Neuron (in vitro differentiated cells): Measurements from ENCODE around the gene PPP2R5B.

ENCODE experiments used
- H2AFZ ChIP-seq: one replicate; pipeline ENCODE4 v1.6.1; 2013; ENCODE audit warnings: low read depth, mild to moderate bottlenecking, inconsistent platforms, low read length, moderate library complexity
- H3K27me3 ChIP-seq: one replicate; pipeline ENCODE4 v1.6.1; 2013; ENCODE audit warnings: low read length; ENCODE audit not compliant: insufficient read depth
- H3K36me3 ChIP-seq: one replicate; pipeline ENCODE4 v1.6.1; 2013; ENCODE audit warnings: low read length; ENCODE audit not compliant: insufficient read depth
- H3K4me1 ChIP-seq: one replicate; pipeline ENCODE4 v1.6.1; 2013; ENCODE audit warnings: low read length; ENCODE audit not compliant: insufficient read depth
- H3K4me3 ChIP-seq: 2 replicates; pipeline ENCODE4 v1.5.1; 2013; ENCODE audit warnings: mild to moderate bottlenecking, low read length, moderate library complexity
- H3K9me3 ChIP-seq: one replicate; pipeline ENCODE4 v1.6.1; 2013; ENCODE audit warnings: low read length

Gene PPP2R5B

DNA sequence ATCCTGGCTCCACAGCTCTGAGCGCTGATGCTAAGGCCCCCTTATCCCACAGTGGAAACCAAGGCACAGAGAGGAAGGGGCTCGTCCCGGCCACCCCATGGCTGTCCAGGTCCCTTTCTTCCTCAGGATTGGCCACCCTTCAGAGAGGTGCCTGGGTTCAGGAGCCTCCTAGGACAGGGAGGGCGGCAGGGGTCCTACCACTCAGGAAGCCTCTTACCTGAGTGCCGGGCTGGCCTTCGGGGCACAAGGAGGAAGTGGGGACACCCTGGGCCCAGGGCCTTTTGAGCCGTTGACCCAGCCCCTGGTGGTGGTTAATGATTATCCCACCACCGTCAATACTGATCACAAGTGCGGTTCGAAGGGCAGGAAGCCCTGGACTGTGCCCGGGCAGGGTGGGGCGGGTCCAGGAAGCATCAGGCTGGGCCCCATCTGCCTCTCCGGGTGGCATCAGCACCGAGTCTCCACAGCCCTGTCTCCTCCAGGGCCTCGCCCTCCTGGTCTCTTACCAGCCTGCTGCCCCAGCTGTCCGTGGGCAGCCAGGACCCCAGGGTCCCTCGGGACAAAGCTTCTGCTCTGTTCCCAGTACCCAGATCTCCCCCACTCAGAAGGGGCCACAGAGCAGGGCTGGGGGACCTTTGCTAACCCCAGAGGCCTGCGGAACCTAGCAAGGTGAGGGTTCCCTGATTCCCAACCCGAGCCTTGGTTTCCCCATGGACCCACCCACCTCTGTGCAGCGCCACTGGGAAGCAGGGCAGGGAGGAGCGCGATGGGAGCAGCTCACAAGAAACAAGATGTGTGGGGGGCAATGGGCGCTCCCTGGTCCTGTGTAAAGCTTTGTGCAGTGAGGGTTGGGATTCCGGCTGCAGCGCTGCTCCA lies 31.1 kb upstream of the PPP2R5B start:
- H3K4me1 ChIP-seq, result peaks cover 3% of the 10 kb centered on the region
- no peak overlapping the region for H3K4me3 ChIP-seq
- peaks cover 18% of the 10 kb centered on the region for H3K36me3 ChIP-seq
- no peaks in the 10 kb centered on the region for H3K9me3 ChIP-seq
- H3K27me3 ChIP-seq, result no peaks in the 10 kb centered on the region
- H2AFZ ChIP-seq, result no peak overlapping the region

DNA sequence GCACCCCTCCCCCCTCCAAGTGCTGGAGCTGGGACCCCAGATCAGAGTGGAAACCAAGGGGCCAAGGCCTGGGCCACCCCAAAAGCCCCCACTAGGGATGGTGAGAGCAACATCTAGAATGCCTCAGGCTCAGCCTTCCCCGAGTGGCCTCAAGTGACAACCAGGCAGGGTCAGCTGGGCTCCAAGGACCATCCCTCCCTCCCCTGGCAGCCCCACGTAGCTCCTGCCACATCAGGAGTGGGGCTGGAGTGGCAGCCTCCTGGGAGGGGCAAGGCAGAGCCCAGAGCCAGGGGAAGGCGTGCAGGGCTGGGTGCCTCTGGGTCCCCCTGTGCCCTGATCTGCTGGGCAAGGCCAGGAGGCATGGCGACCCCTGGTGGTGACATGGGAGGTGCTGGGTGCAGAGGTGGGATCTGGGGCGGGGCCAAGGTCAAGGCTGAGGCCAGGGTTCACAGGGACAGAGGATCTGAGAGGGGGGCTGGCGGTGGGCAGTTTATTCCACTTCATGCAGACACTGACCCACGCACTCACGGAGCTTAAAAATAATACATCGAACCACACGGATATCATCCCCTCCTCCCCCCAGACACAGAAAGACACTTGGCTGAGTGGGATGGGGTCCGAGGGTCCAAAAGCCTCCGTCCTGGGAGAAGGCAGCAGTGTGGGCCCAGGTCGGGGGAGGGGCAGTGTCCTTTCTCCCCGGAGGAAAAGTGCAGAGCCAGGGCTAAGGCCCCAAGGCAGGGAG lies 30.2 kb upstream of the PPP2R5B start:
- H3K4me1 ChIP-seq, result no peaks in the 10 kb centered on the region
- H3K27me3 ChIP-seq, result no peaks in the 10 kb centered on the region
- H3K9me3 ChIP-seq, result no peaks in the 10 kb centered on the region
- H3K36me3 ChIP-seq, result peaks cover 21% of the 10 kb centered on the region
- H3K4me3 ChIP-seq, result no peak overlapping the region
- H2AFZ ChIP-seq, result no peak overlapping the region

DNA sequence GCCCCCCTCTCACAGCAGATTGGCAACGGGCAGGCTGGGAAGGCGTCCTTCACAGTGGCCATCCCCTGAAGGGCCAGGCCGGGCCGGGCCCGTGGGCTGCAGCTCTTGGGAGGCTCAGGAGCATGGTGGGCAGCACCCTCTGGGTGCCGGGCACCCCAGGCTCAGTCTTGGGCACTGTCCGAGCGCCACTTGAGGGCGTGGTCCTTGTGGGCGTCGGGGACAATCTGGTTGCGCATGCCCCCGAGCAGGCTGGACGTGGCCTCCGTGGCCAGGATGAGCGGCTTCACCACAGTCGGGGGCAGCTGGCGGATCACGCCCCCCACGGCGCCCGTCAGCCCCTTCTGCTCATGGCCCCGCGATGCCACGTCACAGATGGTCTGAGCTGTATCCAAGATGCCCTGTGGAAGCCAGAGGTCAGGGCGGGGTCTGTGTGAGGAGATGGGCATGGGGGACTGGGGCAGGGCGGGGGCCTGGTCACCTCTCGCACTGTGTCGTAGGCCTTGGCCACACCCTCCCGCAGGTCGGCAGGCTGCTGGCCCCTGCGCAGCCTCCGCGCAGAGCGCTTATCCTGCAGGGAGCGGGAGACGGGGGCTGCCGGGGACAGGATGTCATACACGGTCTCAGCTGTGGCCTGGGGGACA lies 29.6 kb upstream of the PPP2R5B start:
- Histone ChIP-seq H3K4me3 (no peak overlapping the region), H3K36me3 (peaks cover 21% of the 10 kb centered on the region), H3K27me3 (no peaks in the 10 kb centered on the region), H3K4me1 (no peaks in the 10 kb centered on the region), H3K9me3 (no peaks in the 10 kb centered on the region), H2AFZ (no peak overlapping the region)

DNA sequence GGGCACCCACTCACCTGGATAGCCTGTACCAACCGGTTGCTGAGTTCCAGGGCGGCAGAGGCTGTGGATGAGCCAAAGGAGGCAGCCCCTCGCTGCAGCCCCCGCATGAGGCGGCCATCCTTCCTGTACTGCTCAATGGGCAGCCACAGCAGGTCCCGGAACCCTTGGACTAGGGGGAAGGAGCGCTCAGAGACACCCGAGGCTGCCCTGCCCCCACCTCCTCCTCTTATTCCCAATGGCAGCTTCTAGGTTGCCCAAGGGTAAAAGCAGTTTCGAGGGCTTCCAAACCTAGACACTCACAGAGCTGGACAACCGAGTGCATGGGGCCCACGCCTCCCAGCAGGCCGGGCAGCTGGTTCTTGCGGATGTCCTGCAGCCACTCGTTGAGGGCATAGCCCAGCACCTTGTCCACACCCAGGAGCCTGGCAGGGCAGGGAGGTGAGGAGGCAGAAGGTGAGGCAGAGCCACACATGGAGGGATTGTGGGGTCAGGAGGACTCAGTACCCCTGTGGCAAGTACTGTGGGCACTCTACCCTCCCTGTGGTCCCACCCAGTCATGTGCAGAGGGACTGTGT lies 28.0 kb upstream of the PPP2R5B start:
- Histone ChIP-seq H2AFZ (no peak overlapping the region), H3K9me3 (no peaks in the 10 kb centered on the region), H3K36me3 (peaks cover 29% of the 10 kb centered on the region), H3K4me3 (no peak overlapping the region), H3K4me1 (no peaks in the 10 kb centered on the region), H3K27me3 (no peaks in the 10 kb centered on the region)

DNA sequence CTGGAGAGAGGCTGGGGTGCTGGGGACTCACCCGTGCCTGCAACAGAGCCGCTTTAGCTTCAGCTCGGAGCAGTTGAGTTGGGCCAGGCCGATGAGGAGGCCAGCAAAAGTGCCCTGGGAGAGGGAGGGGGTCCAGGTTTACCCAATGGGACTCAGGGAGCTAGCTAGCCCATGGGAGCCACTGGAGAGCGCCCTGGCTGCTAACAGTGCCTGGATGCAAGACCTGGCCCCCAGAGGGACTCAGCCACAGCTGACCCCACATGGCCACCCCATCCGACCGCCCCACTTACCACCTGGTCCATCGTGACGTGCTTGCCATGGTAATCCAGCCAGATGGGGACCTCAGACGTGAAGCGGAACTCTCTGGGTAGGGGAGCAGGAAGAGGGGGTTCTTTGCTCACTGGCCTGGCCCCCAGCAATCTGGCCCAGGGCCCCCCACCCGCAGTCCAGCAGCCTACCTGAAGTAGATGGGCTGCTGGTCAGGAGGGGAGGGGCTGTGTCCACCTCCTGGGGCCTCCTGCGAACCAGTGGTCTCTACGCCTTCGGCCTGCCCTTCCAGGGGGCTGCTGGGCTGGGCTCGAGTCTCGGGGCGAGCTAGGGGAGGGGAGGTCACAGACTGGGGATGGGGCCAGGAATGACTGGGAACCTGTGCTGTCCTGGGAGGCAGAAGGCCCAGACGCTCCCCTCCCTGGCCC lies 27.0 kb upstream of the PPP2R5B start:
- no peaks in the 10 kb centered on the region for H3K9me3 ChIP-seq
- no peaks in the 10 kb centered on the region for H3K27me3 ChIP-seq
- H2AFZ ChIP-seq, result no peak overlapping the region
- H3K36me3 ChIP-seq, result peaks cover 36% of the 10 kb centered on the region
- H3K4me3 ChIP-seq, result no peak overlapping the region
- no peaks in the 10 kb centered on the region for H3K4me1 ChIP-seq

DNA sequence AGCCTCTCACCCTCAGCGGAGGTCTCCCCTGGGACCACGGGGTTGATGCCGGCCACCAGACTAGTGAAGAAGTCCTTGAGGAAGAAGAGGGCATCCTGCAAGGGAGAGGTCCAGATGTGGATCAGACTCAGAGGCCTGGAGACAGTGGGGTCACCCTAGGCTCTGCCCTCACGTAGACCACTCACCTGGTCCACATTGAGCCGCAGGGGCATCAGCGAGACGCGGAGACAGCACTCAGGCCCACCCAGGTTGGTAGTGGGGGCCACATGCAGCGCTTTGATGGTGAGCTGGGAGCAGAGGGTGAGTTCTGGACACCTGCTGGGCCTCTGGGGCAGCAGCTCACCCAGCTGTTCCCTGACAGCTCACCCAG lies 26.4 kb upstream of the PPP2R5B start:
- Histone ChIP-seq H3K4me1 (no peaks in the 10 kb centered on the region), H3K4me3 (no peak overlapping the region), H3K27me3 (no peaks in the 10 kb centered on the region), H3K36me3 (peaks cover 39% of the 10 kb centered on the region), H2AFZ (no peak overlapping the region), H3K9me3 (no peaks in the 10 kb centered on the region)

DNA sequence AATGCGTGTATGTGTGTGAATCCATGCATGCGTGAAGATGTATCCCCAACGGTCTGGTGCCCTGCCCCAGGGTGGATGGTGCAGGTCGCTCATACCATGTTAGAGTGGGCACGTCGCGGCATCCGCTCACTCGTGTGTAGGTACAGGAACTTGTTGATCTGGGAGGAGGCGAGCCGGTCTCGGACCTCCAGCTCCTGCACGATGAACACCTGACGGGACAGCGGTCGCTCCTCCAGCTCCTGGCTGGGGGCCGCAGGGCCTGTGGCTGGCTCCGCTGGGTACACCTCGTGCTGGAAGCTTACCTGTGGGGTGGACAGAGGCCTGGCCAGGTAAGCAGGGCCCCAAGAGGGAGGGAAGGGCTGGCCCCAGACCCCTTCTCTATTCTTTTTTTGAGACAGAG lies 25.9 kb upstream of the PPP2R5B start:
- Histone ChIP-seq H2AFZ (no peak overlapping the region), H3K27me3 (no peaks in the 10 kb centered on the region), H3K36me3 (peaks cover 44% of the 10 kb centered on the region), H3K9me3 (no peaks in the 10 kb centered on the region), H3K4me1 (no peaks in the 10 kb centered on the region), H3K4me3 (no peak overlapping the region)

DNA sequence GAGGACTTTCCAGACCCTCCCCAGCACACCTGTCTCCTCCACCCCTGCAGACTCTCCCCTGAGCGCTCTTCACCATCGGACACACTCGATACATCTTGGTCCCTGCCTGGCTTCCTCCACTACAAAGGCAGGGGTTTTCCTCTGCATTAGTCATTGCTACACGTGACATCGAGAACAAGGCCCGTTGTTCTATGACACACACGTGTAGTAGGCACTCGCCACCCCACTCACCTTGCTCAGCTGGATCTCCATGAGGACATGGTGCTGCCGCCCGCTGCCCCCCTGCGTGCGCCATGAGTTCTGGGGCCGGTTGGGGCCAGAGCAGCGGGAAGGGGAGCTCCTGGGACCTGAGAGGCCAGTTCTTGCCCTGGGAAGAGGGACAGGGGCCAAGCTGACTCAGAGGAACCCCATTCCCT lies 24.2 kb upstream of the PPP2R5B start:
- Histone ChIP-seq H2AFZ (no peak overlapping the region), H3K27me3 (no peaks in the 10 kb centered on the region), H3K36me3 (peaks cover 48% of the 10 kb centered on the region), H3K9me3 (no peaks in the 10 kb centered on the region), H3K4me1 (no peaks in the 10 kb centered on the region), H3K4me3 (no peak overlapping the region)

DNA sequence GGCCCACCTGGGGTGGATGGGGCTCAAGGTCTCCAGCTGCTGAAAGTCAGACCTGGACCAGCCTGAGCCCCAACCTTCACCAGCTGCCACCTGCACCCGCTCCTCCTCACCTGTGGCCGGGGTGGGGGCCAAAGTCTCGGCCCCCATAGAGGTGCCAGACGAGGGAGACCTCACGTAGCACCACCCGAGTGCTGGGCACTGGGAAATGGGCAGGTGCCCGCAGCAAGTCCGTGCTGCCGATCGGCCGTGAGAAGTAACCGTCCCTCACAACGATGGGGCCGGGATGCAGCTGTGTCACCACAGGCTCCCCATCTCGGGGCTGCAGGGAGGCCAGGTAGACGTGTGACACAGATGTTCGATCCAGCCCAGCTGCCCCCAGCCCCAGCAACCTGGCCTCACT lies 23.7 kb upstream of the PPP2R5B start:
- Histone ChIP-seq H3K4me3 (no peak overlapping the region), H2AFZ (no peak overlapping the region), H3K4me1 (no peaks in the 10 kb centered on the region), H3K36me3 (peaks cover 53% of the 10 kb centered on the region), H3K27me3 (no peaks in the 10 kb centered on the region), H3K9me3 (no peaks in the 10 kb centered on the region)

DNA sequence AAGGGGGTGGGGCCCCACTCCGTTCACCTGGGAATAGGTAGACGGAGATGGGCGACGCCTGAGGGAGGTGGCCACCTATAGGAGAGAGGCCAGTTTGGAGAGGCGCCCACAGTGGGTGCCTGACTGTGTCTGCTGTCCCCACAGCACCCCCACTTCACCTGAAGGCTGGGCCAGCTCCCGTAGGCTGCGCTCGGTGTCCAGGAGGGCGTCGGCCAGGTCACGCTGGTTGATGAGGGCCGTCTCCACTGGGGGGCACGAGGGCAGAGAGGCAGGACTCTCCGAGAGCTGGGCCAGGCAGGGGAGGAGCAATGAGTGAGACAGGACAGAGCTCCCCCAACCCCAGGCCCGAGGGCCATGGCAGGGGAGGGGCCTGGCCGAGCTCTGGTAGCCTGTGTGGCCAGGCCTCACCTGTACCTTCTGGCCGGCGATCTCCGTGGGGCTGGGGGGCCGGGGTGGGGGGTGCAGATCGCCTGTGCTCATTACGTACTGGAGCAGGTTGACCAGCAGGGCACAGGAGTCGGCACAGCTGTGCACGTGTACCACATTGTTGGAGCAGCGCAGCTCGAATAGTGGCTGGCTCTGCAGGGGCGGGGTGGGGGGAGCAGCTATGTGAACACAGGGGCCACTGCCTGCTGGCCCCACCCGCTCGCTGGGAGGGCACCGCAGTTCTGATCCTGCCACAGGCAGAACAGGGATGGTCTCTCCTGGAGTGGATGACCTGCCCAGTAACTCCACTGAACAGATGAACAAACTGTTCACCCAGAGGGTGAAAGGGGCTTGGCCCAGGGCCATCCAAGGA lies 22.2 kb upstream of the PPP2R5B start:
- Histone ChIP-seq H3K4me3 (no peak overlapping the region), H3K27me3 (no peaks in the 10 kb centered on the region), H2AFZ (no peak overlapping the region), H3K4me1 (no peaks in the 10 kb centered on the region), H3K9me3 (no peaks in the 10 kb centered on the region), H3K36me3 (peaks cover 61% of the 10 kb centered on the region)

DNA sequence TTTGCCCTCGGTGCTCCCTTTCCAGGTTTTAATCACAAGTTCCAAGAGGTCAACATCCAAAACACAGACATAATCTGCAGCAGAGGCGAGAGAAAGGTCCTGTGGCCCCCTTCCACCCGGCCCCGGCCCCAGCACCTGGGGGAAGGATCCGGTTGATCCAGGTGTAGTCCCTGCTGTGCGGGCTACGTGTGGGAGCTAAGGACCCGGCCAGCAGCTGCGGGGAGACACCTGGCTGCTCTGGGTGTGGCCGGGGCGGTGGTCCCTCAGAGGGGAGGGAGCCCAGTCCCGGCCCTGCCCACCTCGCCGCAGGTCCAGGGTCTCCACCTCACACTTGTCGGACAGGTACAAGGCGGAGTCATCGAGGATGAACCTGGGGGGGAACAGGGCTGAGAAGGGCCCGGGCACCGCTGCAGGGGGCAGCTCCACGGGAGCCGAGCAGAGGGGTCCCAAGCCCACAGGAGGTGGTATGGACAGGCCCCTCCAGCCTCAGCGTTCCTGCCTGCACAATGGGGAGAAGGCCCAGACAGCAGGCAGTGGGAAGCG lies 21.1 kb upstream of the PPP2R5B start:
- Histone ChIP-seq H3K9me3 (no peaks in the 10 kb centered on the region), H2AFZ (no peak overlapping the region), H3K4me1 (no peaks in the 10 kb centered on the region), H3K27me3 (no peaks in the 10 kb centered on the region), H3K4me3 (no peak overlapping the region), H3K36me3 (peaks cover 57% of the 10 kb centered on the region)
